ENCODE data around the gene ISG20L2.
A peak's percentile ranks its signal among the peaks of the same experiment; 100 is the strongest.

ISG20L2 gene

GRCh38 chr1:156752843-156753482 lies 24.4 kb upstream of the ISG20L2 start:
- peak in 1 of 2 donors; percentile 19 for DNase-seq

- DNase-seq = peak; percentile 94 to 95
These were observed 23.4 kb upstream of the ISG20L2 start for GRCh38 chr1:156751757-156752481.

- DNase-seq = no peak
These were observed 22.8 kb upstream of the ISG20L2 start, which contains the start of gene HDGF for GRCh38 chr1:156751451-156751756. Gene HDGF (minus strand): TSS chr1:156751675. CDS start chr1:156751429, 246 bp downstream.

GRCh38 chr1:156750711-156751450 lies 22.3 kb upstream of the ISG20L2 start:
- peak; percentile 20 to 47 for DNase-seq

- DNase-seq = peak in 1 of 2 donors; percentile 38
These were observed 21.7 kb upstream of the ISG20L2 start for GRCh38 chr1:156750191-156750672.

GRCh38 chr1:156749419-156750118 lies 21.0 kb upstream of the ISG20L2 start:
- DNase-seq = peak in 1 of 2 donors; percentile 38

GRCh38 chr1:156748670-156749418 lies 20.3 kb upstream of the ISG20L2 start:
- peak; percentile 36 to 64 for DNase-seq

- DNase-seq = no peak
These were observed 19.4 kb upstream of the ISG20L2 start for GRCh38 chr1:156747742-156748669.

- peak; percentile 62 to 87 for DNase-seq
These were observed 18.4 kb upstream of the ISG20L2 start for GRCh38 chr1:156746728-156747631.

- no peak for DNase-seq
These were observed 17.8 kb upstream of the ISG20L2 start for GRCh38 chr1:156746406-156746727.

- peak; percentile 18 to 47 for DNase-seq
These were observed 17.3 kb upstream of the ISG20L2 start for GRCh38 chr1:156745881-156746280.

GRCh38 chr1:156744786-156745419 lies 16.3 kb upstream of the ISG20L2 start:
- DNase-seq = no peak

GRCh38 chr1:156744344-156744743 lies 15.8 kb upstream of the ISG20L2 start:
- no peak for DNase-seq

- DNase-seq = peak in 1 of 2 donors; percentile 44
These were observed 15.1 kb upstream of the ISG20L2 start for GRCh38 chr1:156743367-156744302.

GRCh38 chr1:156742801-156743200 lies 14.2 kb upstream of the ISG20L2 start:
- DNase-seq = no peak

- DNase-seq = no peak
These were observed 13.5 kb upstream of the ISG20L2 start for GRCh38 chr1:156742017-156742416.

- DNase-seq = no peak
These were observed 13.0 kb upstream of the ISG20L2 start for GRCh38 chr1:156741481-156741983.
